Measurements from ENCODE around the gene YY1. TPM values are rescaled to one million over a fixed set of nuclear protein-coding genes. Genes with fewer than 3 reads are reported as not detected.

Gene YY1
- total RNA-seq, 1 donor from 2014 or later = 72.0 TPM

GRCh38 chr14:100243020-100243419, 4.1 kb downstream of the YY1 start:
- no peaks in the 10 kb centered on the region for H3K9me3 Mint-ChIP-seq
- peaks cover 19% of the 10 kb centered on the region for H3K36me3 Mint-ChIP-seq (ENCODE audit: low read depth)
- peaks cover 42% of the 10 kb centered on the region for H3K4me1 Mint-ChIP-seq
- no peak for DNase-seq (ENCODE audit: low read depth, low spot score)
- peaks cover 2% of the 10 kb centered on the region for H3K27me3 Mint-ChIP-seq (ENCODE audit: low read depth)
- H3K4me3 Mint-ChIP-seq = peak overlapping the region; percentile 78
- TF ChIP-seq, protein P1, sequence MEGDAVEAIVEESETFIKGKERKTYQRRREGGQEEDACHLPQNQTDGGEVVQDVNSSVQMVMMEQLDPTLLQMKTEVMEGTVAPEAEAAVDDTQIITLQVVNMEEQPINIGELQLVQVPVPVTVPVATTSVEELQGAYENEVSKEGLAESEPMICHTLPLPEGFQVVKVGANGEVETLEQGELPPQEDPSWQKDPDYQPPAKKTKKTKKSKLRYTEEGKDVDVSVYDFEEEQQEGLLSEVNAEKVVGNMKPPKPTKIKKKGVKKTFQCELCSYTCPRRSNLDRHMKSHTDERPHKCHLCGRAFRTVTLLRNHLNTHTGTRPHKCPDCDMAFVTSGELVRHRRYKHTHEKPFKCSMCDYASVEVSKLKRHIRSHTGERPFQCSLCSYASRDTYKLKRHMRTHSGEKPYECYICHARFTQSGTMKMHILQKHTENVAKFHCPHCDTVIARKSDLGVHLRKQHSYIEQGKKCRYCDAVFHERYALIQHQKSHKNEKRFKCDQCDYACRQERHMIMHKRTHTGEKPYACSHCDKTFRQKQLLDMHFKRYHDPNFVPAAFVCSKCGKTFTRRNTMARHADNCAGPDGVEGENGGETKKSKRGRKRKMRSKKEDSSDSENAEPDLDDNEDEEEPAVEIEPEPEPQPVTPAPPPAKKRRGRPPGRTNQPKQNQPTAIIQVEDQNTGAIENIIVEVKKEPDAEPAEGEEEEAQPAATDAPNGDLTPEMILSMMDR (conservative IDR thresholded peaks at IDR 0.05) = no peak
- H3K27ac Mint-ChIP-seq (ENCODE audit: unreplicated experiment) = no peak overlapping the region

DNA sequence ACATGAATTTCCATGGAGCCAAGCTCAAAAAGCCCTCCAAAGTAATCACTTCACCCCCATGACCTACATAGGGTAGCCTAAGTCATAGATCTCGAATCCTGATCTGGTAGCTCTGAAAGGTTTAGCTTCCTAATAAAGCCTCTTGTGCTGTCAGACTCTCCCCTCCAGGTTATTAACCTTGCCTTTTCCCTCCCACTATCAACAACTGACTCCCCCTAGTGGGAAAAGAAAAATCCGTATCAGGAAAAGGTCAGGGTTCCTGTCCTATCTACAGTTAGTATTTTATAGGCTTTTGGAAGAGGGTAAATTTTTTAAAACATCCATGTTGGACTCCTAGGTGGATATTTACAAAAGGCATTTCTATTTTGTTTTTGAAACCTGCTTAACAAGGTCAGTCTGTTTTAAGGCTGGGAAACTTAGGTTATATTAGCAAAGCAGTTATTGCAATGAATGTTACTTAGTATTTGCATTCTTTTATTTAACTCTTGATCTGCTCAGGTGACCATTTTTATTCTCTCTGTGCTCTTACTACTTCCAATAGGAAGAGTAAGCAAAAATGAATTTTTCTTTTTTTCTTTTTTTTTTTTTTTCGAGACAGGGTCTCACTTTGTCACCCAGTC, 8.0 kb downstream of the YY1 start:
- Mint-ChIP-seq H3K27me3 (ENCODE audit: low read depth) (no peaks in the 10 kb centered on the region), H3K4me3 (peak overlapping the region; percentile 74), H3K9me3 (no peaks in the 10 kb centered on the region), H3K27ac (ENCODE audit: unreplicated experiment) (no peak overlapping the region), H3K4me1 (peaks cover 45% of the 10 kb centered on the region), H3K36me3 (ENCODE audit: low read depth) (peaks cover 11% of the 10 kb centered on the region)
- TF ChIP-seq, protein P1 (conservative IDR thresholded peaks at IDR 0.05) = peak; percentile 68
- DNase-seq (ENCODE audit: low read depth, low spot score) = no peak

DNA sequence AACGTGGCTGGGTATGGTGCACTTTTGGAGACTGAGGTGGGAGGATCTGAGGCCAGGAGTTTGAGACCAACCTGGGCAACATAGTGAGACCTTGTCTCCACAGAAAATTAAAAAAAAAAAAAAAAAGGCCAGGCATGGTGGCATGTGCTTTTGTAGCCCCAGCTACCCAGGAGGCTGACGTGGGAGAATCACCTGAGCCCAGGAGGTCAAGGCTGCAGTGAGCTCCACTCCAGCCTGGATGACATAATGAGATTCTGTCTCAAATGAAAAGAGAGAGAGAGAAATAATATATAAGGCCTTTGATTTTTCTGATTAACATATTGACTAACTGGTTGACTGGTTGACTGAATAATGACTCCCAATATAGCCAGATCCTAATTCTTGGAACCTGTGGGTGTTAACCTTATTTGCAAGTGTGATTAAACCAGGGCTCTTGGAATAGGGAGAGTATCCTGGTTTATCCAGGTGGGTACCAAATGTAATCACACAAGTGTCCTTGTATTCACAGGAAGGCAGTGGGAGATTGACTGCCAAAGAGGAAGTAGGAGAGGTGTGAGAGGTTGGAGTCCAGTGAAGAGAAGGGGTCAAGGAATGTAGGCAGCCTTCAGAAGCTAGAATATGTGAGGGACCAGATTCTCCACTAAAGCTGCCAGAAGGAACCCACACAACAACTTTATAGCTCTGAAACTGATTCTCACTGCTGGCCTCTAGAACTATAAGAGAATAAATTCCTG, 12.0 kb downstream of the YY1 start:
- no peak for DNase-seq (ENCODE audit: low read depth, low spot score)
- Mint-ChIP-seq H3K27ac (ENCODE audit: unreplicated experiment) (no peak overlapping the region), H3K4me3 (no peak overlapping the region), H3K9me3 (no peaks in the 10 kb centered on the region), H3K27me3 (ENCODE audit: low read depth) (no peaks in the 10 kb centered on the region), H3K36me3 (ENCODE audit: low read depth) (peaks cover 4% of the 10 kb centered on the region), H3K4me1 (peaks cover 33% of the 10 kb centered on the region)
- TF ChIP-seq, protein P1 (conservative IDR thresholded peaks at IDR 0.05) = no peak

GRCh38 chr14:100252684-100253083, 13.7 kb downstream of the YY1 start:
- H3K36me3 Mint-ChIP-seq (ENCODE audit: low read depth) = peaks cover 4% of the 10 kb centered on the region
- peaks cover 24% of the 10 kb centered on the region for H3K4me1 Mint-ChIP-seq
- no peaks in the 10 kb centered on the region for H3K27me3 Mint-ChIP-seq (ENCODE audit: low read depth)
- H3K27ac Mint-ChIP-seq (ENCODE audit: unreplicated experiment) = no peak overlapping the region
- TF ChIP-seq, protein P1 (conservative IDR thresholded peaks at IDR 0.05) = no peak
- H3K4me3 Mint-ChIP-seq = no peak overlapping the region
- no peaks in the 10 kb centered on the region for H3K9me3 Mint-ChIP-seq
- no peak for DNase-seq (ENCODE audit: low read depth, low spot score)

DNA sequence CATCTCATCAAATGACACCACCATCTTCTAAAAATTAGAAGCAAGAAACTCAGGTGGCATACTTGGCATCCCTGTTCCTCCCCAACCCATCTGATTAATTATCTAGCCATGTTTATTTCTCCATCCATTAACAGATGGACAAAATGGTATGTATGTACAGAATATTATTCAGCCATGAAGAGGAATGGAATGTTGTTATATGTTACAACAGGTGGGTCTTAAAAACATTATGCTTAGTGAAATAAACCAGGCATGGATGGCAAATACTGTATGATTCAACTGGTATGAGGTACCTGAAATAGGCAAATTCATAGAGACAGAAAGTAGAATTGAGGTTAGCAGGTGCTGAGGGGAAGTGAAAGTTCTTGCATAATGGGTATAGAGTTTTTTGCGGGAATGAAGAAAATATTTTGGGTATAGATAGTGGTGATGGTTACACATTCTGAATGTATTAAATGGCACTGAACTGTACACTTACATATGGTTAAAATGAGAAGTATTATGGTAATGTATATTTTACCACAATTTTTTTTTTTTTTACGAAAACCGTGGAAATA, 17.5 kb downstream of the YY1 start:
- H3K36me3 Mint-ChIP-seq (ENCODE audit: low read depth) = peaks cover 9% of the 10 kb centered on the region
- peaks cover 4% of the 10 kb centered on the region for H3K9me3 Mint-ChIP-seq
- H3K4me3 Mint-ChIP-seq = no peak overlapping the region
- DNase-seq (ENCODE audit: low read depth, low spot score) = no peak
- H3K27me3 Mint-ChIP-seq (ENCODE audit: low read depth) = no peaks in the 10 kb centered on the region
- TF ChIP-seq, protein P1 (conservative IDR thresholded peaks at IDR 0.05) = no peak
- H3K4me1 Mint-ChIP-seq = peaks cover 27% of the 10 kb centered on the region
- no peak overlapping the region for H3K27ac Mint-ChIP-seq (ENCODE audit: unreplicated experiment)
